Fibroblast of mammary gland (primary cell): ENCODE results near the gene SMAD9.

Experiments
- DNase-seq: peaks from one replicate; pipeline ENCODE4 v3.0.0-alpha.2; 2010; ENCODE audit warnings: low read depth
- H3K4me3 ChIP-seq: 2 replicates; pipeline ENCODE4 v1.5.1; 2011; ENCODE audit warnings: low read depth, mild to moderate bottlenecking, low read length, moderate library complexity; ENCODE audit not compliant: control insufficient read depth
- TF ChIP-seq, protein P1 (sequence below): conservative IDR thresholded peaks from 2 replicates; pipeline ENCODE4 v1.5.1; 2011; ENCODE audit warnings: low read depth, low read length, inconsistent platforms; ENCODE audit not compliant: control insufficient read depth, insufficient read depth

Gene SMAD9

DNA sequence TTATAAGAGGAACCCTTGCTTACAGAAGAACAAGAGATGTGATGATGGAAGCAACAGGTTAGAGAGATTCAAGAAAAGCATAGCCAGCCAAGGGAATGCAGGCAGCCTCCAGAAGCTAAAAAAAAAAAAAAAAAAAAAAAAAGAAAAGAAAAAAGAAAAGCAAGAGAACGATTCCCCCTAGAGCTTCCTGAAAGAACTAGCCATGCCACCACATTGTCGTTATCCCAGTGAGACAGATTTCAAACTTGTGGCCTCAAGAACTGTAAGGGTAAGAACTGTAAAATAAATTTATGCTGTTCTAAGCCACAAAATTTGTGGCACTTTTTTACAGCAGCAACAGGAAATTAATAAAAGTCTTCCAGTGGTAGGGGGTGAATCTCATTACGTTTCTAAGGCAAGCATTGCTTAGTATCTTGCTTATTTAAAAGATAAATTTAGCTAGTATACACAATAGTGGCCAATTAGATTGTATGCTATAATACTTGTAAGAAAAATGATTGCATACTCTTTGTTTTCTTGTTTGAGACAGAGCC, 79.3 kb downstream of the SMAD9 start:
- H3K4me3 ChIP-seq, result no peak overlapping the region
- TF ChIP-seq, protein P1, sequence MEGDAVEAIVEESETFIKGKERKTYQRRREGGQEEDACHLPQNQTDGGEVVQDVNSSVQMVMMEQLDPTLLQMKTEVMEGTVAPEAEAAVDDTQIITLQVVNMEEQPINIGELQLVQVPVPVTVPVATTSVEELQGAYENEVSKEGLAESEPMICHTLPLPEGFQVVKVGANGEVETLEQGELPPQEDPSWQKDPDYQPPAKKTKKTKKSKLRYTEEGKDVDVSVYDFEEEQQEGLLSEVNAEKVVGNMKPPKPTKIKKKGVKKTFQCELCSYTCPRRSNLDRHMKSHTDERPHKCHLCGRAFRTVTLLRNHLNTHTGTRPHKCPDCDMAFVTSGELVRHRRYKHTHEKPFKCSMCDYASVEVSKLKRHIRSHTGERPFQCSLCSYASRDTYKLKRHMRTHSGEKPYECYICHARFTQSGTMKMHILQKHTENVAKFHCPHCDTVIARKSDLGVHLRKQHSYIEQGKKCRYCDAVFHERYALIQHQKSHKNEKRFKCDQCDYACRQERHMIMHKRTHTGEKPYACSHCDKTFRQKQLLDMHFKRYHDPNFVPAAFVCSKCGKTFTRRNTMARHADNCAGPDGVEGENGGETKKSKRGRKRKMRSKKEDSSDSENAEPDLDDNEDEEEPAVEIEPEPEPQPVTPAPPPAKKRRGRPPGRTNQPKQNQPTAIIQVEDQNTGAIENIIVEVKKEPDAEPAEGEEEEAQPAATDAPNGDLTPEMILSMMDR, result no peak
- no peak for DNase-seq

DNA sequence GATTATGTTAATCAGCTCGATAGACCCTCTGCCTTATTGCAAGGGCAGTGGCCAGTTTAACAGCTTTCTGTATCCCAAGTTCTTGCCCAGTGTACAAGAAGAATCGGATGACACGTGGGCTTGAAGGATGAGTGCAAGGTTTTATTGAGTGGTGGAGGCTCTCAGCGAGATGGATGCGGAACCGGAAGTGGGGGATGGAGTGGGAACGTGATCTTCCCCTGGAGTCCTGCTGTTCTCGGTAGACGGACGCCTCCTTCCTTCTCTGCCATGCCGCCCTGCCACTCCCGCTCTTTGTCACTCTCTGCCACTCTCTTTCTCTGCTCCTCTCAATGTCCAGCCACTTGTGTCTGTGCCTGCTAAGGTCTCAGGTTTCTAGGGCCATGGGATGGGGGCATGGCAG, 80.1 kb downstream of the SMAD9 start:
- no peak overlapping the region for H3K4me3 ChIP-seq
- TF ChIP-seq, protein P1, result no peak
- no peak for DNase-seq

DNA sequence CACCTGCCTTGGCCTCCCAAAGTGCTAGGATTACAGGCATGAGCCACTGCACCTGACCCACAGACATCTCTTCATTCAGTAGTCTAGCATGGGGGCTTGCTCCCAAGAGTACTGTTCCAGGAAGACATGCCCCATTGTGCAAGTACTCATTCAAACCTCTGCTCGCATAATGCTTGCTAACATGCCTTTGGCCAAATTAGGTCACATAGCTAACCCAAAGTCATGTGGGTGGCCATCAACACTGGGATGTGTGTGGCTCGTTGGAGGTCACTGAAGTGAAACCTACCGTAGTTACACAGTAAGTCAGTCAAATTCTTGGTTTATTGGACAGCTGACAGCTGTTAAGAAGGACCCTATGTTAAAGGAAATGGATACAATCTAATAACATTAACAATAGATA, 80.8 kb downstream of the SMAD9 start:
- no peak for DNase-seq
- H3K4me3 ChIP-seq, result no peak overlapping the region
- TF ChIP-seq, protein P1, result no peak

DNA sequence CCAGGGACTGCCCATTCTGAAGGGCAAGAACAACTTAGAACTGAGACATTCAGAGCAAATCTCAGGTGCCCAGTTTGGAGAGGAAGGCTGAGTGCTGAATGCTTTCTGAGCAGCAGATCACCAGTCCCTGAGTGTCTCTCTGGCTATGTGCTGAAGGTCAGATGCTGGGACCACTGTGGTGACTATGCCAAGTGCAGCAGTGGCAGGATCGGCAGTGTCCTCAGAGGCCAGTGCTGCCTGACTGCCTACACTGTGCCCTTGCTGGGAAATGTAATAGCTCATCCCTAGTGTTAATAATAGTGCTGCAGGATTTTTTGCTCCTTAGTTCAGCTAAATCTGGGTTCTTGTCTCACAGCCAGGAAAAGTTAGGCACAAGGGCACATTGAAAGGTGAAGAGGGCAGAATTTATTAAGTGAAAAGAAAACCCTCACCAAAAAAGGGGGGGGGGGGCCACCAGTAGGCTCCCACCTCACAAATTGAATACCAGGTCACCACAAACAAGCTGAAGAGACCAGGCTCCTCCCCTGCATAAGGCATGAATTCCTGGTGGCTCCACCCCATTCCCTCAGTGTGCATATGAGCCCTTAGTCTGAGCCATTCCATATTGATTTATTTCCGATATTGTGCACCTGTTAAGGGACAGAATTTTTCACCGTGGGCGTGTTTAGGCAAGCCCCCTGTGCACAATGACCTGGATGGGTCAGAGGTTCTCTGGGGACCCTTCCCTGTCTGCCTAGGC, 82.5 kb downstream of the SMAD9 start:
- H3K4me3 ChIP-seq, result no peak overlapping the region
- DNase-seq, result no peak
- TF ChIP-seq, protein P1, result no peak

DNA sequence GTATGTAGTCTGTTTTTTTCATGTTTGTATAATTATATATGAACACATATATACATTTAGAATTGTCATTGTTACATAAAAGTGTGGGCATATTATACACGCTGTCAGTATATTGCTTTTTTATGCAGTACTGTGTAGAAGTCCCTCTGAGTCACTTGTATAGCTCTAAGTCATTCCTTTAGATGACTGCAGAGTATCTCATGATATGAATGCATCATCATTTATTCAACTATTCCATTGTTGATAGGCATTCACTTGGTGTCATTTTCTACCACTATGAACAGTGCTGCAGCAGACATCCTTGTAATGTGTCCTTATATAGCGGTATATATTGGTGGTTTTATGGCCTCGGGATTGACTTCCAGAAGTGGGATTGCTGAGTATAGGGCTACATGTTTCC, 85.7 kb downstream of the SMAD9 start:
- H3K4me3 ChIP-seq, result no peak overlapping the region
- peak; percentile 33 for DNase-seq
- TF ChIP-seq, protein P1, result no peak

DNA sequence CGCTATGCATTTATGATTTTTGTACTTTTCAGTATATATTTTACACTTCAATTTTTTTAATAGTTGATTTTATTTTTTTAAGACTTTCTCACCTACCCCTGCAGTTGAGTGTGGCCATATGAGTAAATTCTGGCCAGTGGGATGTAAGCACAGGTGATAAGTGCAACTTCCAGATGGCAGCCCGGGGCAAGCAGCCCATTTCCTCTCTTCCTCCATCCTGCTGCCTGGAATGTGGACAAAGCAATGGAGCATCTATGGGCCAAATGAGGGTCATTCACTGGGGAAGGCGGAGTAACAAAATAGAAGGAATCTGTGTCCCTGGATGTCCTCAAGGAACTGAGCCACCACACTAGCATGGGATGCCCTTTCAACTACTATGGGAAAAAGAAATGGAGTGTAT, 88.7 kb downstream of the SMAD9 start:
- no peak overlapping the region for H3K4me3 ChIP-seq
- TF ChIP-seq, protein P1, result no peak
- DNase-seq, result no peak
